ENCODE measurements around the gene SEPTIN3.

Gene SEPTIN3, protein sequence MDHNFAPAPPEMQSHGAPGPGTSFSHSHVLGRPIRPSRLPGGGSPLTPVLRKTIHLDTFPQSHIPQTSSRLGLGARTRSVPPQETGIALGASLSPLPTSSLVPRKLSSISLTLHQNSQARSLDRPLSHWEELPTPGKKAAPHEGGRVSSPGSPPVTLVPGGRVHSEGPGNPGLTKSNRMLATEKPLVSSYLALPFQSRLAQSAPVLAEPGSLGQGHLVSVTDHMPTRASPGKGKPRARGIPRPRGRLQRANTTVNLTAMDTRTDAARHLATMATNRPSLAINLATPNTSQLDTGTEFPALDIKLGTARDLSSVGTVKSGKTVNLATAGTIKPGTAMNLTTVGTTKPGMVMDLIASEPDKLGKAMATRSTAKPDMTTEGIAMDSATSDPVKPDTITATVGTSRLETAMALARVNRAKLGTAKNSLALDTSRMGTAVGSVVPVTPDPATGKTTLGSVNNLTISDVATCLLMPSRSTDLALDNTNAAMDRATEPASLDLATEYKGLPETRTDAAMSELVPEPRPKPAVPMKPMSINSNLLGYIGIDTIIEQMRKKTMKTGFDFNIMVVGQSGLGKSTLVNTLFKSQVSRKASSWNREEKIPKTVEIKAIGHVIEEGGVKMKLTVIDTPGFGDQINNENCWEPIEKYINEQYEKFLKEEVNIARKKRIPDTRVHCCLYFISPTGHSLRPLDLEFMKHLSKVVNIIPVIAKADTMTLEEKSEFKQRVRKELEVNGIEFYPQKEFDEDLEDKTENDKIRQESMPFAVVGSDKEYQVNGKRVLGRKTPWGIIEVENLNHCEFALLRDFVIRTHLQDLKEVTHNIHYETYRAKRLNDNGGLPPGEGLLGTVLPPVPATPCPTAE

DNA sequence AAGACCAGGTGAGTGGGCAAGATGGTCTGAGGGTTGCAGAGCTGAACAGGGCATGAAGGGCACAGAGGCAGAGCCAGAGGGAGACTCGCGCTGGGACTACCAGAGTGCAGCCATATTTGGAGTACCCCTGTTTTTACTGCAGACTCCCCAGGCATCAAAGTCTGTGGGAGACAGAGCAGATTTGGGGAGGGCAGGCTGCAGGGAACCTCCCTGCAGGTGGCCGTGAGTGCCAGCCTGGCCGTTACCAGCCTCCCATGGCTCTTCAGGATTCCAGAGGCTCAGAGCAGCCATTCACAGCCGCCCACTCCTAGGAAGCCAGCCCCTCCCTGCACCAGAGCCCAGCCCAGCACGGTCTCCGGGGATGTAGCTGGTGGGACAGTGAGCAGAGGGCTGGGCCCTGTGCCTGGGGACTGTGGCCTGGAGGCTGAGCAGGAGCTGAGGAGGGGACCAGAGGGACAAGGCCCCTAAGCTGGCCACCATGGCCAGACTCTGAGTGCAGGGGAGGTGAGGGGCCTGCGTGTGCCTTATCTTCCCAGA, at the start of gene SEPTIN3:
Gene SEPTIN3, plus strand, starts transcription at position 334 of the 537 bp plus-strand sequence. CDS start 2,050 bp downstream, outside the sequence.
- Histone ChIP-seq H3K27ac (no peak within 1 kb of the TSS), H3K9ac (peak within 1 kb of the TSS in 1 of 11 experiments; percentile 25; a peak in 1 of 22 replicates), H4K20me1 (no peaks in the 10 kb centered on the region), H3K4me2 (peak within 1 kb of the TSS in 4 of 11 experiments; percentile 8 to 36 (median 22); a peak in 3 of 22 replicates), H3K4me3 (no peak within 1 kb of the TSS), H3K27me3 (no peaks in the 10 kb centered on the region), H3K4me1 (peaks cover 0 to 32% (median 23%) of the 10 kb centered on the region in 10 experiments; a peak in 15 of 20 replicates), H3K9me3 (replicated peaks in 1 of 11) (no peaks in the 10 kb centered on the region), H3K36me3 (no peaks in the 10 kb centered on the region)
- no peak for TF ChIP-seq Cebpa-rat (IDR thresholded peaks at IDR 0.05)

DNA sequence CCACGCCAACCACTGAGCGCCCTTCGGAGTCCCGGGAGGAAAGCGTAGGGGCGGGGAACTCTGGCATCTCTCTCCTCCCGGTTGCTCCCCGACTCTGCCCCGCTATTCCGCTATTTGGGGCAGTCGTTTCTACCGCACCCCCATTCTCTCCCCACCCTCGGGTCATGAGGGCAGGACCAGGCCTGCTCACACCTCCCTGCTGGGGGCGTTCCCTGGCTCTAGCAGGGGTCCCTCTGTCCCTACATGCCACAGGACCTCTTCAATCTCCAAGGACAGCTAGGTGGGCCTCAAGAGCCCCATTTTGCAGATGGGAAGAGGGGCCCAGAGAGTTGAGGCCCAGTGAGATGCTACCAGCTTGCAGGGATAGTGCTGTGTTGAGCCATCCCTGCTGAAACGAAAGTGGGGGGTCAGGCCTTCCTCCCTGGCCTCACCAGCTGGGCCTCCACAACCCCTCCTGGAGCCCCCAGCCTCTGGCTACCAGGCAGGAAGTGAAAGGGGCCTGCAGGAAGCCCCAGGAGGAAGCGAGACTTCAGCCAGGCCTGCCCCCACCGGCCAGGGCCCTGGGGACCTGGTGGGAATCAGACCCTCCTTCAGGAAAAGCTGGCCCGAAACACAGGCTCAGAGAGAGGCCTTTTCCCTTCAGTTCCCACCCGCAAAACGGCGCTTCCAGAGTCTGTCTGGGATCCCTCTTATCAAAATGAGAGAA, 48.8 kb upstream of the SEPTIN3 start:
- no peak; a peak in 1 of 22 replicates for TF ChIP-seq Cebpa-rat (IDR thresholded peaks at IDR 0.05)
- peaks cover 24 to 33% (median 27%) of the 10 kb centered on the region in 11 experiments for H3K27me3 ChIP-seq
- H3K27ac ChIP-seq: peak overlapping the region; percentile 48 to 97 (median 88); a peak in 20 of 22 replicates
- H3K36me3 ChIP-seq: peaks cover 0 to 21% (median 11%) of the 10 kb centered on the region in 11 experiments; a peak in 12 of 22 replicates
- H3K4me1 ChIP-seq: peaks cover 46 to 86% (median 83%) of the 10 kb centered on the region in 10 experiments
- peak overlapping the region; percentile 89 to 100 (median 97) for H3K4me2 ChIP-seq
- peak overlapping the region in 9 of 10 experiments; percentile 54 to 69 (median 62); a peak in 17 of 20 replicates for H3K4me3 ChIP-seq
- H4K20me1 ChIP-seq: peaks cover 0 to 90% (median 40%) of the 10 kb centered on the region in 11 experiments; a peak in 18 of 22 replicates
- peak overlapping the region; percentile 68 to 88 (median 79); a peak in 21 of 22 replicates for H3K9ac ChIP-seq
- no peaks in the 10 kb centered on the region for H3K9me3 ChIP-seq (replicated peaks in 1 of 11)

DNA sequence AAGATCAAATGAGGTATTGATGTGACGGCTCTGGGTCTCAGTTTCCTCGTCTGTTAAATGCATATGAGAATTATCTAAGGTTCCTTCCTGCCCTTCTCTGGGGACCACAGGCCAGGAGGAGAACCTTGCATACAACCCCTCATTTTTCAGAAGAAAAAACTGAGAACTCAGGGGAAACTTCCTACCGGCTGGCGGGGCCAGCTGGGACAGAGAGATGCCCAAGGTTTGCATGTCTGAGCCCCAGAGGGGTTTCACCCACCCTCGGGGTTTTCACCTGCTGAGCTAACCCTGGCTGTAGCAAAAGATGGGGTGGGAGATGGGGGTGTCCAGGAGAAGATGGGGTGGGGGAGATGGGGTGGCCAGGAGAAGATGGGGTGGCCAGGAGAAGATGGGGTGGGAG, 46.9 kb upstream of the SEPTIN3 start:
- H3K36me3 ChIP-seq: peaks cover 0 to 21% (median 11%) of the 10 kb centered on the region in 11 experiments; a peak in 12 of 22 replicates
- H4K20me1 ChIP-seq: peaks cover 0 to 78% (median 29%) of the 10 kb centered on the region in 11 experiments; a peak in 17 of 22 replicates
- peaks cover 52 to 95% (median 91%) of the 10 kb centered on the region in 10 experiments for H3K4me1 ChIP-seq
- H3K4me3 ChIP-seq: no peak overlapping the region
- H3K9me3 ChIP-seq (replicated peaks in 1 of 11): no peaks in the 10 kb centered on the region
- H3K4me2 ChIP-seq: peak overlapping the region in 9 of 11 experiments; percentile 89 to 100 (median 97); a peak in 18 of 22 replicates
- no peak for TF ChIP-seq Cebpa-rat (IDR thresholded peaks at IDR 0.05)
- peaks cover 5 to 31% (median 10%) of the 10 kb centered on the region in 11 experiments; a peak in 21 of 22 replicates for H3K27me3 ChIP-seq
- H3K27ac ChIP-seq: peak overlapping the region in 8 of 11 experiments; percentile 81 to 97 (median 90); a peak in 15 of 22 replicates
- H3K9ac ChIP-seq: peak overlapping the region in 7 of 11 experiments; percentile 14 to 79 (median 43); a peak in 8 of 22 replicates

DNA sequence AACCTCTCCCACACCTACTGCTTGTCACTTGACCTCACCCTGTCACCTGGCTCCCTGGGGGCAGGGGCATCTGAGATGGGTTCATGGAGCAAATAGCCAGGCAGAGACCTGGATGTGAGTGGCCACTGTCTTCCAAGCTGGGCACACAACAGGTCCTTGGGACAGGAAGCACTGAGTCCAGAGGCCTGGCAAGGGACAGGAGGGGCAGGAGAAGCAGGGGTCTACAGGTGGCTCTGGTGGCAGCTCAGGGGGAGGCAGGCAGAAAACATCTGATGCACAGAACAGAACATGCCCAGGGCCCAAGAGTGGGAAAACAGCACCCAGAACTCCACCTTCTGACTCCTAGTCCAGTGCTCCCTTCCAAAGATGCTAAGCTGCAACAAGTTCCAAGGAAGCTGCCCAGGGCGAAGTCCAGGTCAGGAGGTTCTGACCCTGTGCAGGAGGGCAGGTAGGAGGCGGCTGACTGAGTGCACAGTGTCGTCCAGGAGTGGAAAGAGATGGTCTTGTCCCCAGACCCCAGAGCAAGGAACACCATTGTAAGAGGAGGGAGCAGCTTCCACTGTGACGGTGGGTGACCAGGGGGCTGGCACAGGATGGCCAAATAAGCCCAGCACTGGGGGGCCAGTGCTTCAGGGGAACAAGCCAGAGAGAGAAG, 46.2 kb upstream of the SEPTIN3 start:
- Histone ChIP-seq H3K9ac (peak overlapping the region in 5 of 11 experiments; percentile 23 to 97 (median 44); a peak in 7 of 22 replicates), H3K36me3 (peaks cover 0 to 21% (median 11%) of the 10 kb centered on the region in 11 experiments; a peak in 12 of 22 replicates), H3K27ac (peak overlapping the region in 7 of 11 experiments; percentile 25 to 89 (median 45); a peak in 11 of 22 replicates), H3K4me2 (peak overlapping the region in 8 of 11 experiments; percentile 91 to 99 (median 96); a peak in 17 of 22 replicates), H3K4me1 (peaks cover 49 to 95% (median 90%) of the 10 kb centered on the region in 10 experiments), H4K20me1 (peaks cover 0 to 70% (median 26%) of the 10 kb centered on the region in 11 experiments; a peak in 15 of 22 replicates), H3K27me3 (peaks cover 0 to 24% (median 2%) of the 10 kb centered on the region in 11 experiments; a peak in 14 of 22 replicates), H3K9me3 (replicated peaks in 1 of 11) (no peaks in the 10 kb centered on the region), H3K4me3 (no peak overlapping the region)
- no peak for TF ChIP-seq Cebpa-rat (IDR thresholded peaks at IDR 0.05)

DNA sequence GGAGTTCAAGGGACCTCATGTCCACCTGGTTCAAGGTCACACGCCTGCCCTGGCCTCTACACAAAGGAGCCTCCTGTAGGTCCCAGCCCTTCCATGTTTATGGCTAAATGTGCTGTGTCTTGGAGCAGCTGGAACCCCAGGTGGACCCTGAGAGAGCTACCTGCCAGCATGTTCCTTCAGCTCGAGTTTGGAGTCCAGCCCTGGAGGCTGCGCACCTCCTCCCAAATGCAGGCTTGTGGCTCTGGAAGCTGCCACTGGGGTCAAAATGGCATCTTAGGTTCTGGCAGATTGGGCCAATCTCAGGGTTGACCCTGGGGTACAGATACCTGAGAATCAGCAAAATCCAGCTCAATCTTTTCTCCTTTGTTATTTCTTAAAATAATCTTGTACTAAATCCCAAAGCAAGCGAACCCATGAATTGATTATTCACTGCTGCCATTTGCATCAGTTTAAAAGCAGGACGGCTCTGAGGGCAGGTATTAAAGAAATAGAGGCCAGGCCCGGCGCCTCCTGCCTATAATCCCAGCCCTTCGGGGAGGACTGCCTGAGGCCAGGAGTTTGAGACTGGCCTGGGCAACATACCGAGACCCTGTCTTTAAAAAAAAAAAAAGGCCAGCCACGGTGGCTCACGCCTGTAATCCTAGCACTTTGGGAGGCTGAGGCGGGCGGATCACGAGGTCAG, 45.5 kb upstream of the SEPTIN3 start:
- Histone ChIP-seq H3K27me3 (peaks cover 0 to 24% (median 0%) of the 10 kb centered on the region in 11 experiments; a peak in 7 of 22 replicates), H3K27ac (peak overlapping the region in 7 of 11 experiments; percentile 0 to 89 (median 39); a peak in 8 of 22 replicates), H4K20me1 (peaks cover 0 to 64% (median 21%) of the 10 kb centered on the region in 11 experiments; a peak in 12 of 22 replicates), H3K9ac (peak overlapping the region in 5 of 11 experiments; percentile 23 to 97 (median 44); a peak in 7 of 22 replicates), H3K9me3 (replicated peaks in 1 of 11) (no peaks in the 10 kb centered on the region), H3K36me3 (peaks cover 0 to 21% (median 11%) of the 10 kb centered on the region in 11 experiments; a peak in 12 of 22 replicates), H3K4me2 (peak overlapping the region in 8 of 11 experiments; percentile 91 to 99 (median 96); a peak in 16 of 22 replicates), H3K4me3 (no peak overlapping the region), H3K4me1 (peaks cover 49 to 95% (median 90%) of the 10 kb centered on the region in 10 experiments)
- TF ChIP-seq Cebpa-rat (IDR thresholded peaks at IDR 0.05): no peak

DNA sequence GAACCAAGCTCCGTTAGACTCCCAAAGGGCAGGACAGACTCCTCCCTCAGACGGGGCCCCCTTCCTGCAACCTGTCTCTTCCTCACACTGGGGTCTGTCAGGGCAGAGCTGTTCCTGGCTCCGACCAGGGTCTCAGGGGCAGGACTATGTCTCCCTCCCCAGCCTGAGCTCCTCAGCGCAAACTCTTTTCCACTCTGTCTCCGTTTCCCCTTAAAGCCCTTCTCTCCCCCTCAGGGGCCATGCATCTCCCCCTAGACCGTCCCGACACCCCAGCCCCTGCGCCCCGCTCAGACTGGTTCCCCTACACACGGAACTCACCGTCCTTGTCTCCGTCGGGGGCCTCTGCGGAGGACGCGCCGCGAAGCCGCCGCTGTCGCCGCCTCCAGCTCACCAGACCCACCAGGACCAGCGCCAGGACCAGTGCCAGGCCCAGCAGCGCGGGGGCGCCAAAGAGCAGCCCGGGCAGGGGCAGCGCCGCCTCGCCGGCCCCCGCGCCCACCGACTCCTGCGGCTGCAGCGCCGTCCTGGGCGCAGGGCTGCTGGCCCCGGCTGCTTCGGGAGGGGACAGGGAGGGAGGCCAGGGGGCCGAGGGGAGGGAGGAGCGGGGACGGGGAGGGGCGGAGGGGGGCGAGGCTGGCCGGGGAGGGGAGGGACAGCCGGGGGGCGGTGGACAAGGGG, 43.3 kb upstream of the SEPTIN3 start:
- H3K4me2 ChIP-seq: peak overlapping the region; percentile 91 to 99 (median 97)
- peak overlapping the region in 10 of 11 experiments; percentile 66 to 95 (median 94); a peak in 19 of 22 replicates for H3K27ac ChIP-seq
- peak overlapping the region; percentile 59 to 80 (median 74) for H3K4me3 ChIP-seq
- H3K4me1 ChIP-seq: peaks cover 33 to 95% (median 90%) of the 10 kb centered on the region in 10 experiments
- peak overlapping the region; percentile 75 to 97 (median 91) for H3K9ac ChIP-seq
- TF ChIP-seq Cebpa-rat (IDR thresholded peaks at IDR 0.05): no peak
- H3K27me3 ChIP-seq: peaks cover 0 to 24% (median 0%) of the 10 kb centered on the region in 11 experiments; a peak in 7 of 22 replicates
- peaks cover 0 to 21% (median 11%) of the 10 kb centered on the region in 11 experiments; a peak in 12 of 22 replicates for H3K36me3 ChIP-seq
- no peaks in the 10 kb centered on the region for H3K9me3 ChIP-seq (replicated peaks in 1 of 11)
- H4K20me1 ChIP-seq: peaks cover 0 to 44% (median 15%) of the 10 kb centered on the region in 11 experiments; a peak in 12 of 22 replicates

Data from BLaER1 treated with 17β-estradiol and CSF1 and Interleukin-3, amounts not matched to agents 10 nM and 100 nM (cell line).